ENCODE data around the gene LSR.

GRCh38 chr19:35236638-35237400, 12.0 kb upstream of the LSR start:
- TF ChIP-seq CTCF (IDR thresholded peaks at IDR 0.05) (no peak), POLR2A (IDR thresholded peaks at IDR 0.05) (no peak), POLR2AphosphoS5 (IDR thresholded peaks at IDR 0.05) (no peak), EP300 (IDR thresholded peaks at IDR 0.05) (no peak)

All from suprapubic skin (tissue), 4 donors.